NK-92 (cell line): ENCODE results near the gene KIRREL1.

Experiments used
- DNase-seq: peaks from one replicate; lab custom pipeline; 2025; ENCODE audit not compliant: unreplicated experiment; lab: John Stamatoyannopoulos, UW

Gene KIRREL1

GRCh38 chr1:158027508-158027907 lies 34.1 kb downstream of the KIRREL1 start:
- no peak for DNase-seq

- DNase-seq: no peak
Measured at GRCh38 chr1:158028969-158029368, 35.5 kb downstream of the KIRREL1 start.

- no peak for DNase-seq
Measured at GRCh38 chr1:158035014-158035413, 41.6 kb downstream of the KIRREL1 start.

- DNase-seq: no peak
Measured at GRCh38 chr1:158035976-158036583, 42.6 kb downstream of the KIRREL1 start.

- no peak for DNase-seq
Measured at GRCh38 chr1:158037008-158037865, 43.8 kb downstream of the KIRREL1 start.

GRCh38 chr1:158037866-158038359 lies 44.5 kb downstream of the KIRREL1 start:
- no peak for DNase-seq

- no peak for DNase-seq
Measured at GRCh38 chr1:158038793-158039192, 45.3 kb downstream of the KIRREL1 start.

GRCh38 chr1:158039380-158039779 lies 45.9 kb downstream of the KIRREL1 start:
- no peak for DNase-seq

GRCh38 chr1:158040323-158040722 lies 46.9 kb downstream of the KIRREL1 start:
- DNase-seq: no peak

- DNase-seq: no peak
Measured at GRCh38 chr1:158043232-158043631, 49.8 kb downstream of the KIRREL1 start.

- DNase-seq: no peak
Measured at GRCh38 chr1:158045639-158046038, 52.2 kb downstream of the KIRREL1 start.

- DNase-seq: no peak
Measured at GRCh38 chr1:158046715-158047510, 53.5 kb downstream of the KIRREL1 start.

GRCh38 chr1:158048371-158049067 lies 55.1 kb downstream of the KIRREL1 start:
- no peak for DNase-seq

GRCh38 chr1:158049853-158050252 lies 56.4 kb downstream of the KIRREL1 start:
- DNase-seq: no peak

- no peak for DNase-seq
Measured at GRCh38 chr1:158053276-158053675, 59.8 kb downstream of the KIRREL1 start.

- no peak for DNase-seq
Measured at GRCh38 chr1:158054721-158055120, 61.3 kb downstream of the KIRREL1 start.

- DNase-seq: no peak
Measured at GRCh38 chr1:158055854-158056253, 62.4 kb downstream of the KIRREL1 start.

- no peak for DNase-seq
Measured at GRCh38 chr1:158056498-158056897, 63.1 kb downstream of the KIRREL1 start.

GRCh38 chr1:158058237-158058985 lies 65.0 kb downstream of the KIRREL1 start:
- no peak for DNase-seq

GRCh38 chr1:158059984-158060383 lies 66.5 kb downstream of the KIRREL1 start:
- DNase-seq: no peak
